Psoas muscle (tissue), 8 donors: Measurements from ENCODE around the gene SNRPF. TPM values are rescaled to one million over a fixed set of nuclear protein-coding genes. Genes with fewer than 3 reads are reported as not detected.

Experiments used
- ATAC-seq, 4 donors: fragments of 200-7000 bp; cut with Tn5 transposase; one replicate each; pipeline ENCODE4 v1.9.1; 2020; ENCODE audit warnings: moderate library complexity in 3 of 4, mild to moderate bottlenecking in 2 of 4
- DNase-seq, 2 donors: peaks; one replicate each; pipeline ENCODE4 v3.0.0-alpha.2; 2020
- H3K27ac ChIP-seq: fragments of 200-600 bp; one replicate; pipeline ENCODE4 v1.8.0; 2022
- H3K27me3 ChIP-seq, 3 donors: fragments of 200-600 bp in 1 of 3; one replicate each; pipeline versions ENCODE4 v1.6.1 to v1.8.0; 2013 to 2022; ENCODE audit warnings: low read length in 2 of 3, mild to moderate bottlenecking in 2 of 3, moderate library complexity in 1 of 3; ENCODE audit not compliant: insufficient read depth in 3 of 3
- H3K36me3 ChIP-seq, 2 donors: fragments of 200-600 bp in 1 of 2; one replicate each; pipeline versions ENCODE4 v1.6.1 to v1.8.0; 2013 to 2022; ENCODE audit warnings: low read depth in 1 of 2, mild to moderate bottlenecking in 1 of 2, moderate library complexity in 1 of 2; ENCODE audit not compliant: insufficient read depth in 1 of 2
- H3K4me1 ChIP-seq: fragments of 200-600 bp; one replicate; pipeline ENCODE4 v1.8.0; 2022
- H3K4me3 ChIP-seq: fragments of 200-600 bp; one replicate; pipeline ENCODE4 v1.8.0; 2022; ENCODE audit warnings: mild to moderate bottlenecking
- H3K9me3 ChIP-seq: fragments of 200-600 bp; one replicate; pipeline ENCODE4 v1.8.0; 2022
- WGBS, 3 donors: extraction: QIAGEN DNeasy Blood & Tissue Kit; methylation state at CpG; one replicate each; pipeline versions ENCODE4 v1.1.6 to v1.1.7; 2013; 5-methylcytosine and 5-hydroxymethylcytosine counted together
- intact Hi-C, 2 donors: fragments of 100-400 bp; cut with DNase I; formaldehyde crosslinking; loops; one replicate each; pipeline versions ENCODE4 v1.11.0 to v1.14.2; 2022
- polyA plus RNA-seq, 3 donors: library from polyadenylated mRNA; stranded (reverse); fragments of 200-250 nt; gene quantifications; one replicate each; pipeline ENCODE4 v1.2.3, GENCODE V29; 2013
- total RNA-seq, 4 donors: library from RNA; stranded (reverse); fragmentation: NEBNext Ultra II Directional in 2 of 4; extraction: Animal tissue kit (Norgen Biotek cat#: 25700) in 2 of 4; gene quantifications; one replicate each; pipeline versions ENCODE4 v1.2.1 to v1.2.4, GENCODE V29; 2021 to 2023
- TF ChIP-seq, protein P1 (sequence below): fragments of 200-600 bp; IDR thresholded peaks from one replicate; pipeline ENCODE4 v1.8.0; 2022; ENCODE audit warnings: antibody characterized with exemption
- donor health status: healthy with polysubstance abuse.
- donor health status: DM: no; HTN: no; CAD: no; lungs with moderate emphysema.
- donor health status: Bipolar disorder and iron deficiency.
- donor health status: healthy.
- donor health status: DM: yes; HTN: yes; CAD: no.
- donor health status: DM: no; HTN: no; CAD: no.
- donor health status: DM: no; HTN: no; CAD: no.
- donor health status: DM: yes; HTN: yes; CAD: no.

SNRPF gene
- total and polyA plus RNA-seq, 7 donors: 8.8 to 40.8 (median 13.7) TPM

DNA sequence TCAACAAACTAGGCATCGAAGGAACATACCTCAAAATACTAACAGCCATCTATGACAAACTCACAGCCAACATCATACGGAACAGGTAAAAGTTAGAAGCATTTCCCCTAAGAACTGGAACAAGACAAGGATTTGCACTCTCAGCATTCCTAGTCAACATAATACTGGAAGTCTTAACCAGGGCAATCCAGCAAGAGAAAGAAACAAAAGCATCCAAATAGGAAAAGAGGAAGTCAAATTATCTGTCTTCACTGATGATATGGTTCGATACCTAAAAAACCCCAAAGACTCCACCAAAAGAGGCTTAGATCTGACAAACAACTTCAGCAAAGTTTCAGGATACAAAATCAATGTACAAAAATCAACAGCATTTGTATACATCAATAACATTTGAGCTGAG is 51.1 kb downstream of the SNRPF start:
- WGBS, 3 donors: 86 to 92% (median 92%) methylated on average over 3 of the region's 3 CpGs
- no peak overlapping the region for H3K27ac ChIP-seq
- no peaks in the 10 kb centered on the region for H3K36me3 ChIP-seq
- H3K9me3 ChIP-seq: no peaks in the 10 kb centered on the region
- no peak overlapping the region for H3K4me3 ChIP-seq
- no peak for ATAC-seq
- intact Hi-C loops: loop anchor here in 1 of 2 donors (10.0 kb wide), 1 partner anchor 305 kb away; no protein-coding TSS in a partner anchor
- no peaks in the 10 kb centered on the region for H3K4me1 ChIP-seq
- TF ChIP-seq, protein P1, sequence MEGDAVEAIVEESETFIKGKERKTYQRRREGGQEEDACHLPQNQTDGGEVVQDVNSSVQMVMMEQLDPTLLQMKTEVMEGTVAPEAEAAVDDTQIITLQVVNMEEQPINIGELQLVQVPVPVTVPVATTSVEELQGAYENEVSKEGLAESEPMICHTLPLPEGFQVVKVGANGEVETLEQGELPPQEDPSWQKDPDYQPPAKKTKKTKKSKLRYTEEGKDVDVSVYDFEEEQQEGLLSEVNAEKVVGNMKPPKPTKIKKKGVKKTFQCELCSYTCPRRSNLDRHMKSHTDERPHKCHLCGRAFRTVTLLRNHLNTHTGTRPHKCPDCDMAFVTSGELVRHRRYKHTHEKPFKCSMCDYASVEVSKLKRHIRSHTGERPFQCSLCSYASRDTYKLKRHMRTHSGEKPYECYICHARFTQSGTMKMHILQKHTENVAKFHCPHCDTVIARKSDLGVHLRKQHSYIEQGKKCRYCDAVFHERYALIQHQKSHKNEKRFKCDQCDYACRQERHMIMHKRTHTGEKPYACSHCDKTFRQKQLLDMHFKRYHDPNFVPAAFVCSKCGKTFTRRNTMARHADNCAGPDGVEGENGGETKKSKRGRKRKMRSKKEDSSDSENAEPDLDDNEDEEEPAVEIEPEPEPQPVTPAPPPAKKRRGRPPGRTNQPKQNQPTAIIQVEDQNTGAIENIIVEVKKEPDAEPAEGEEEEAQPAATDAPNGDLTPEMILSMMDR: no peak
- no peaks in the 10 kb centered on the region for H3K27me3 ChIP-seq
- no peak for DNase-seq

Other genes with a start within 250 kb of the SNRPF start
- 10 to 100 TPM in 1 of 4 donors, 1 to 10 TPM in 3; 3.9 to 13.3 (median 5.4) TPM for gene NTN4, start 68.2 kb upstream of the SNRPF start, total RNA-seq
- 1 to 10 TPM; 2.9 to 4.3 (median 3.8) TPM for gene NTN4, start 68.2 kb upstream of the SNRPF start, polyA plus RNA-seq
- gene CCDC38, start 83.7 kb downstream of the SNRPF start, total RNA-seq: under 1 TPM in 2 of 4 donors, not detected in 2; 0.08 to 0.30 TPM
- gene CCDC38, start 83.7 kb downstream of the SNRPF start, polyA plus RNA-seq: under 1 TPM in 1 of 3 donors, not detected in 2; 0.04 TPM
- gene AMDHD1, start 84.4 kb downstream of the SNRPF start, total RNA-seq: 1 to 10 TPM in 1 of 4 donors, under 1 TPM in 3; 0.20 to 1.0 (median 0.47) TPM
- gene AMDHD1, start 84.4 kb downstream of the SNRPF start, polyA plus RNA-seq: 1 to 10 TPM in 1 of 3 donors, under 1 TPM in 2; 0.18 to 1.1 (median 0.45) TPM
- under 1 TPM in 2 of 4 donors, not detected in 2; 0.32 to 0.34 TPM for gene HAL, start 137.4 kb downstream of the SNRPF start, total RNA-seq
- under 1 TPM; 0.04 to 0.10 (median 0.05) TPM for gene HAL, start 137.4 kb downstream of the SNRPF start, polyA plus RNA-seq
- gene LTA4H, start 176.6 kb downstream of the SNRPF start, total RNA-seq: 10 to 100 TPM; 27.5 to 51.2 (median 33.4) TPM
- gene LTA4H, start 176.6 kb downstream of the SNRPF start, polyA plus RNA-seq: 10 to 100 TPM; 18.6 to 41.4 (median 22.2) TPM